Ovary (tissue), 9 donors: Measurements from ENCODE around the gene CFDP1. TPM values are rescaled to one million over a fixed set of nuclear protein-coding genes. Genes with fewer than 3 reads are reported as not detected.
"Not testable (repeated sequence)": the region's sequence is repeated elsewhere in the genome, so short reads cannot be mapped to it uniquely, and the experiment has no call there.

Source experiments
- DNase-seq, 5 donors: peaks; one replicate each; pipeline ENCODE4 v3.0.0-alpha.2; 2019 to 2020
- H3K27ac ChIP-seq, 2 donors: fragments of 200-600 bp; one replicate each; pipeline versions ENCODE4 v1.5.1 to v1.8.0; 2019 to 2022
- H3K27me3 ChIP-seq: fragments of 200-600 bp; one replicate; pipeline ENCODE4 v1.8.0; 2022
- H3K36me3 ChIP-seq: fragments of 200-600 bp; sonication (generic); one replicate; pipeline ENCODE4 v1.5.1; 2019
- H3K4me1 ChIP-seq: one replicate; pipeline ENCODE4 v1.8.1; 2013; ENCODE audit warnings: mild to moderate bottlenecking, moderate library complexity; ENCODE audit not compliant: insufficient read depth
- H3K4me3 ChIP-seq: fragments of 200-600 bp; sonication (generic); one replicate; pipeline ENCODE4 v1.5.1; 2017
- H3K9me3 ChIP-seq, 2 donors: fragments of 200-600 bp in 1 of 2; sonication (generic) in 1 of 2; one replicate each; pipeline versions ENCODE4 v1.5.1 to v1.8.1; 2013 to 2019; ENCODE audit warnings: mild to moderate bottlenecking in 1 of 2, moderate library complexity in 1 of 2
- EP300 ChIP-seq: sonication (generic); formaldehyde crosslinking; IDR thresholded peaks from one replicate; pipeline ENCODE4 v1.6.1; 2017; ENCODE audit warnings: antibody characterized with exemption
- POLR2A ChIP-seq: fragments of 450-650 bp; IDR thresholded peaks from one replicate; pipeline ENCODE4 v1.6.1; 2017; ENCODE audit warnings: antibody characterized with exemption, mild to moderate bottlenecking, moderate library complexity
- WGBS, 3 donors: extraction: QIAGEN DNeasy Blood & Tissue Kit in 1 of 3; methylation state at CpG; one replicate each; pipeline versions ENCODE4 v1.1.5 to v1.1.7; 2013 to 2017; 5-methylcytosine and 5-hydroxymethylcytosine counted together
- intact Hi-C, 4 donors: fragments of 100-400 bp; cut with DNase I; formaldehyde crosslinking; loops; one replicate each; pipeline versions ENCODE4 v1.11.0 to v1.15.1; 2022 to 2023
- polyA plus RNA-seq, 2 donors: library from polyadenylated mRNA; stranded (reverse); fragments of 200-250 nt in 1 of 2; fragments of 350-450 nt in 1 of 2; fragmentation: Illumina TruSeq in 1 of 2; extraction: RNeasy Lipid Tissue Mini Kit (QIAGEN cat#74804) in 1 of 2; gene quantifications; one replicate each; pipeline ENCODE4 v1.2.3, GENCODE V29; 2013 to 2014
- total RNA-seq, 7 donors: library from RNA; depleted of rRNA in 2 of 7; stranded (reverse); fragments of >200 nt in 2 of 7; fragmentation: NEBNext Ultra II Directional in 3 of 7; extraction: Animal tissue kit (Norgen Biotek cat#: 25700) in 3 of 7; gene quantifications; one replicate each; pipeline versions ENCODE4 v1.1.0 to v1.2.4, GENCODE V29; 2016 to 2023
- TF ChIP-seq, protein P1 (sequence below), 3 donors: fragments of 450-650 bp in 2 of 3; fragments of 200-600 bp in 1 of 3; IDR thresholded peaks; one replicate each; pipeline versions ENCODE4 v1.5.1 to v1.8.0; 2016 to 2022; ENCODE audit warnings: antibody characterized with exemption in 3 of 3, mild to moderate bottlenecking in 1 of 3
- donor health status: DM: no; HTN: no; CAD: no; lungs with moderate emphysema.
- donor health status: DM: no; HTN: no; CAD: no.
- donor health status: Bipolar disorder and iron deficiency.
- donor health status: DM: yes; HTN: yes; CAD: no.
- donor health status: DM: no; HTN: no; CAD: no.
- donor health status: DM: yes; HTN: yes; CAD: no.

Gene CFDP1
- total and polyA plus RNA-seq, 9 donors = 67.0 to 173 (median 73.0) TPM

- no peaks in the 10 kb centered on the region for H3K27me3 ChIP-seq
- H3K9me3 ChIP-seq = no peaks in the 10 kb centered on the region
- H3K4me3 ChIP-seq = no peak overlapping the region
- whole genome bisulfite sequencing, 3 donors = 7 to 26% (median 9%) methylated on average over 10 of the region's 10 CpGs
- H3K4me1 ChIP-seq = peaks cover 2% of the 10 kb centered on the region
- TF ChIP-seq EP300 = no peak
- TF ChIP-seq, protein P1, sequence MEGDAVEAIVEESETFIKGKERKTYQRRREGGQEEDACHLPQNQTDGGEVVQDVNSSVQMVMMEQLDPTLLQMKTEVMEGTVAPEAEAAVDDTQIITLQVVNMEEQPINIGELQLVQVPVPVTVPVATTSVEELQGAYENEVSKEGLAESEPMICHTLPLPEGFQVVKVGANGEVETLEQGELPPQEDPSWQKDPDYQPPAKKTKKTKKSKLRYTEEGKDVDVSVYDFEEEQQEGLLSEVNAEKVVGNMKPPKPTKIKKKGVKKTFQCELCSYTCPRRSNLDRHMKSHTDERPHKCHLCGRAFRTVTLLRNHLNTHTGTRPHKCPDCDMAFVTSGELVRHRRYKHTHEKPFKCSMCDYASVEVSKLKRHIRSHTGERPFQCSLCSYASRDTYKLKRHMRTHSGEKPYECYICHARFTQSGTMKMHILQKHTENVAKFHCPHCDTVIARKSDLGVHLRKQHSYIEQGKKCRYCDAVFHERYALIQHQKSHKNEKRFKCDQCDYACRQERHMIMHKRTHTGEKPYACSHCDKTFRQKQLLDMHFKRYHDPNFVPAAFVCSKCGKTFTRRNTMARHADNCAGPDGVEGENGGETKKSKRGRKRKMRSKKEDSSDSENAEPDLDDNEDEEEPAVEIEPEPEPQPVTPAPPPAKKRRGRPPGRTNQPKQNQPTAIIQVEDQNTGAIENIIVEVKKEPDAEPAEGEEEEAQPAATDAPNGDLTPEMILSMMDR (IDR thresholded peaks at IDR 0.05) = no peak
- TF ChIP-seq POLR2A = no peak
- intact Hi-C loops = no loop called here
- DNase-seq = no peak
- H3K27ac ChIP-seq = no peak overlapping the region
- H3K36me3 ChIP-seq = no peaks in the 10 kb centered on the region
Measured at GRCh38 chr16:75279305-75279704, 154.0 kb downstream of the CFDP1 start.

DNA sequence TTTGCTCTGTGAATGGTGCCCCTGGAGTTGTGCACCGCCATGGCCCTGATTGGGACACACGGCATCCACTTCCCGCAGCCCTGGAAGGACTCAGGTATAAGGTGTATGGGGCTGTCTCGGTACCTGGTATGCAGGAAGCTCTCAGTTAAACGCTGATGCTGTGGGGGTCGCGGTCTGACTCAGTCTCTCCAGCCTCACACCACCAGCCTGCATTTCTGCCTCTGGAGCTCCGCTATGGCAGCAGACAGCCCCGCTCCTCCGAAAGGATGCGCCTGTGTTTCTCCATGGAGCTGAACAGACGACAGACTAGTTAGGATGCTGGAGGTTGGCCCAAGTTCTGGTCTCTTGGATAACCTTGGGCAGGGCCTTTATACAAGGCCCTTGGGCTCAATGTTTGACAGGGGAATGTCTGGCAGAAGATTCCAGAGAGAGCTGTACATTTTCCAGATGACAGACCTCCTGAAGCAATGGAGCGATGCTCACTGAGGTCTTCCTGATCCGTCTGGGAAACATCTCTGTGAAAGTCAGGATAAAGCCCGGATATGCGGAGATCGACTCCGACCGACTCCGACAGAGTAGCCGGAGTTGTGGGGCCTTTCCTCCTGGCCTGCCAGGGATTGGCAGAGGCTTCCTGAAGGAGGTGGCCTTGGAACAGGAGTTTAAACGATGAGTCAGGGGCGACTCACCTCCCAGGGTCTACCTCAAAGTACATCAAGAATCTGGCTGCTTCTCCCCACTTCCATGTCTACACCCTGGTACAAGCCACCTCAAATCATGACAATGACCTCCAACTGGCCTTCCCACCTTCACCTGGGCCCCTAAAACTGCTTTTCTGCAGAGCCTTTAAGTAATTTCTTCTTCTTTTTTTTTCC is 160.0 kb downstream of the CFDP1 start:
- intact Hi-C loops = no loop called here
- no peak overlapping the region for H3K4me3 ChIP-seq
- H3K4me1 ChIP-seq = no peaks in the 10 kb centered on the region
- H3K9me3 ChIP-seq = no peaks in the 10 kb centered on the region
- H3K27ac ChIP-seq = no peak overlapping the region
- H3K27me3 ChIP-seq = no peaks in the 10 kb centered on the region
- H3K36me3 ChIP-seq = no peaks in the 10 kb centered on the region
- WGBS, 3 donors = 85 to 90% (median 86%) methylated on average over 23 of the region's 23 CpGs
- TF ChIP-seq POLR2A (no peak), EP300 (no peak)
- TF ChIP-seq, protein P1 (IDR thresholded peaks at IDR 0.05) = no peak
- no peak for DNase-seq

DNA sequence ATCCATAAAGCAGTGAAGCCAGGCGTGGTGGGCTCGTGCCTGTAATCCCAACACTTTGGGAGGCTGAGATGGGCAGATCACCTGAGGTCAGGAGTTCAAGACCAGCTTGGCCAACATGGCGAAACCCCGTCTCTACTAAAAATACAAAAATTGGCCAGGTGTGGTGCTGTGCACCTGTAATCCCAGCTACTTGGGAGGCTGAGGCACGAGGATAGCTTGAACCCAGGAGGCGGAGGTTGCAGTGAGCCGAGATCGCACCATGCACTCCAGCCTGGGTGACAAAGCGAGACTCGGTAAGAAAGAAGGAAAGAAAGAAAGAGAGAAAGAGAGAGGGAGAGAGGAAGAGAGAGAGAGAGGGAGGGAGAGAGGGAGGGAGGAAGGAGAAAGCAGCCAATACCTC is 160.7 kb downstream of the CFDP1 start:
- H3K9me3 ChIP-seq, intact Hi-C loops, H3K27ac ChIP-seq, DNase-seq, H3K4me1 ChIP-seq, H3K4me3 ChIP-seq, H3K36me3 ChIP-seq, H3K27me3 ChIP-seq: not testable (repeated sequence)
- WGBS, 3 donors = 91 to 95% (median 95%) methylated on average over 10 of the region's 10 CpGs

GRCh38 chr16:75272097-75272551 is 161.2 kb downstream of the CFDP1 start:
- no peak overlapping the region for H3K4me3 ChIP-seq
- H3K9me3 ChIP-seq = no peaks in the 10 kb centered on the region
- H3K4me1 ChIP-seq = no peaks in the 10 kb centered on the region
- TF ChIP-seq, protein P1 (IDR thresholded peaks at IDR 0.05) = no peak
- TF ChIP-seq POLR2A (no peak), EP300 (no peak)
- intact Hi-C loops = no loop called here
- 59 to 70% (median 66%) methylated on average over 12 of the region's 12 CpGs for WGBS, 3 donors
- no peak for DNase-seq
- H3K27ac ChIP-seq = no peak overlapping the region
- no peaks in the 10 kb centered on the region for H3K36me3 ChIP-seq
- no peaks in the 10 kb centered on the region for H3K27me3 ChIP-seq

- Histone ChIP-seq H3K4me3 (no peak overlapping the region), H3K27ac (no peak overlapping the region), H3K27me3 (no peaks in the 10 kb centered on the region), H3K9me3 (no peaks in the 10 kb centered on the region), H3K36me3 (no peaks in the 10 kb centered on the region), H3K4me1 (peaks cover 2% of the 10 kb centered on the region)
- intact Hi-C loops = no loop called here
- TF ChIP-seq, protein P1 (IDR thresholded peaks at IDR 0.05) = no peak
- TF ChIP-seq POLR2A (no peak), EP300 (no peak)
- DNase-seq = no peak
- WGBS, 3 donors = 87 to 89% (median 87%) methylated on average over 6 of the region's 6 CpGs
Measured at GRCh38 chr16:75271441-75272096, 161.7 kb downstream of the CFDP1 start.

DNA sequence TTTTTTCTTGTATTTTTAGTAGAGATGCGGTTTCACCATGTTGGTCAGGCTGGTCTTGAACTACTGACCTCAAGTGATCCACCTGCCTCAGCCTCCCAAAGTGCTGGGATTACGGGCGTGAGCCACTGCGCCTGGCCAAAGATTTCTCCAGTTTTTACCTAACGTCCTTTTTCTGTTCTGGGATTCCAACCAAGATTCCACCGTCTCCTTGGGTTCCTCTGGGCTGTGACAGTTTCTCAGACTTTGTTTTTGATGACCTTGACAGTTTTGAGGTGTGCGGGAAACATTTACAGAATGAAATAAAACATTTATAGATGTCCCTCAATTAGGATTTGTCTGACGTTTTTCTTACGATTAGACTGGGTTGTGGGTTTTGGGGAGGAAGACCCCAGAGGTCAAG is 163.9 kb downstream of the CFDP1 start:
- not testable (repeated sequence) for H3K27me3 ChIP-seq, H3K36me3 ChIP-seq, H3K9me3 ChIP-seq, H3K4me3 ChIP-seq, DNase-seq, H3K4me1 ChIP-seq, H3K27ac ChIP-seq
- 65 to 82% (median 70%) methylated on average over 9 of the region's 9 CpGs for WGBS, 3 donors
- intact Hi-C loops = loop anchor here in 1 of 4 donors (5.0 kb wide), 1 partner anchor 38 kb away; no protein-coding TSS in a partner anchor
